ENCODE results near the gene CELF5. TPM values are rescaled to one million over a fixed set of nuclear protein-coding genes. Genes with fewer than 3 reads are reported as not detected.

CELF5 gene
- total RNA-seq, 2 donors from 2014 or later, result 0.36 to 0.80 TPM

DNA sequence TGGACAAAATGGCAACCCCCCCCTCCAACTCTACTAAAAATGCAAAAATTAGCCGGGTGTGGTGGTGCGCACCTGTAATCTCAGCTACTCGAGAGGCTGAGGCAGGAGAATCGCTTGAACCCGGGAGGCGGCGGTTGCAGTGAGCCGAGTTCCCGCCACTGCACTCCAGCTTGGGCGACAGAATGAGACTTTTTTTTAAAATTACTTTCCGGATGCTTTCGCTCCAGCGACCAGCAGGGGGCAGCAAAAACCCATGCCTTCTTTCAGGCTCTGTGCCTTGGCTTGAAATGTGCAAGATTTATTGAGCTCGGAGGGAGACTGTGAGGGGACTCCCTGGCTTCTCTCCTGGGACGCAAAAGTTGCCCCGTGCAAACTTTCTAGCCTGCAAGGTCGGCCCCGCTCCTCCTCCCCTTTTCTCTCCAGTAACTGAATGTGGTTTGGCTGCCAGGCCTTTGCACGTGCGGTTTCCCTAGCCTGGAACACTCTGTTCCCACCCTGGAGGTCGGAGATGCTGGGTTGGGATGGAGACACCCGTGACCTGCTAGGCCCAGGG is 80.5 kb downstream of the CELF5 start:
- TF ChIP-seq, protein P1, sequence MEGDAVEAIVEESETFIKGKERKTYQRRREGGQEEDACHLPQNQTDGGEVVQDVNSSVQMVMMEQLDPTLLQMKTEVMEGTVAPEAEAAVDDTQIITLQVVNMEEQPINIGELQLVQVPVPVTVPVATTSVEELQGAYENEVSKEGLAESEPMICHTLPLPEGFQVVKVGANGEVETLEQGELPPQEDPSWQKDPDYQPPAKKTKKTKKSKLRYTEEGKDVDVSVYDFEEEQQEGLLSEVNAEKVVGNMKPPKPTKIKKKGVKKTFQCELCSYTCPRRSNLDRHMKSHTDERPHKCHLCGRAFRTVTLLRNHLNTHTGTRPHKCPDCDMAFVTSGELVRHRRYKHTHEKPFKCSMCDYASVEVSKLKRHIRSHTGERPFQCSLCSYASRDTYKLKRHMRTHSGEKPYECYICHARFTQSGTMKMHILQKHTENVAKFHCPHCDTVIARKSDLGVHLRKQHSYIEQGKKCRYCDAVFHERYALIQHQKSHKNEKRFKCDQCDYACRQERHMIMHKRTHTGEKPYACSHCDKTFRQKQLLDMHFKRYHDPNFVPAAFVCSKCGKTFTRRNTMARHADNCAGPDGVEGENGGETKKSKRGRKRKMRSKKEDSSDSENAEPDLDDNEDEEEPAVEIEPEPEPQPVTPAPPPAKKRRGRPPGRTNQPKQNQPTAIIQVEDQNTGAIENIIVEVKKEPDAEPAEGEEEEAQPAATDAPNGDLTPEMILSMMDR (IDR thresholded peaks at IDR 0.05), result peak; percentile 71 to 89 (median 84)
- TF ChIP-seq POLR2A (IDR thresholded peaks at IDR 0.05) (no peak), POLR2AphosphoS5 (IDR thresholded peaks at IDR 0.05) (peak; percentile 56)
- 8% methylated on average over 22 of the region's 22 CpGs for WGBS
- intact Hi-C loops (cut with DNase I), result loop anchor here (10.0 kb wide), 1 partner anchor 310 kb away; no protein-coding TSS in a partner anchor
- no peaks in the 10 kb centered on the region for H3K9me3 ChIP-seq
- no peaks in the 10 kb centered on the region for H3K4me1 ChIP-seq (replicated peaks)
- peaks cover 2% of the 10 kb centered on the region for H3K27me3 ChIP-seq (replicated peaks; ENCODE audit: insufficient read depth)
- H3K36me3 ChIP-seq, result no peaks in the 10 kb centered on the region
- no peak overlapping the region for H3K4me3 ChIP-seq
- no peak overlapping the region for H3K27ac ChIP-seq
- DNase-seq (ENCODE audit: low spot score), result peak; percentile 45

DNA sequence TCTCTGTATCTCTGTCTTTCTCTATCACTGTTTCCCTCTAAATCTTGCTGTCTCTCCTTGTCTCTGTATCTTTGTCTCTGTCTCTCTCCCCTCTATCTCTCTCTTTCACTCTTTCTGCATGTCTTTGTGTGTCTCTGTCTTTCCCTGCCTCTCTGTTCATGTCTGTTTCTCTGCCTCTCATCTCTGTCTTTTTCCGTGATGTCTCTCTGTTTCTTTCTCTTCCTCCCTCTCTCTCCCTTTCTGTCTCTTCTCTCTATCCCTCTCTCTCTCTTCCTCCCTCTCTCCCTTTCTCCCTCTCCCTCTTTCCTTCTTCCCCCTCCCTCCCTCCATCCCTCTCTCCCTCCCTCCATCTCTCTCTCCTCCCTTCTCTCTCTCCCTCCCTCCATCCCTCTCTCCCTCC is 85.3 kb downstream of the CELF5 start:
- Histone ChIP-seq H3K4me1 (replicated peaks) (no peaks in the 10 kb centered on the region), H3K9me3 (no peaks in the 10 kb centered on the region), H3K27ac (no peak overlapping the region), H3K27me3 (replicated peaks; ENCODE audit: insufficient read depth) (peaks cover 8% of the 10 kb centered on the region), H3K4me3 (no peak overlapping the region), H3K36me3 (no peaks in the 10 kb centered on the region)
- 81% methylated on average over 1 of the region's 1 CpG for WGBS
- DNase-seq (ENCODE audit: low spot score), result no peak
- intact Hi-C loops (cut with DNase I), result loop anchor here (10.0 kb wide), 1 partner anchor 305 kb away; no protein-coding TSS in a partner anchor
- TF ChIP-seq POLR2A (IDR thresholded peaks at IDR 0.05) (no peak), POLR2AphosphoS5 (IDR thresholded peaks at IDR 0.05) (no peak)
- TF ChIP-seq, protein P1 (IDR thresholded peaks at IDR 0.05), result no peak

DNA sequence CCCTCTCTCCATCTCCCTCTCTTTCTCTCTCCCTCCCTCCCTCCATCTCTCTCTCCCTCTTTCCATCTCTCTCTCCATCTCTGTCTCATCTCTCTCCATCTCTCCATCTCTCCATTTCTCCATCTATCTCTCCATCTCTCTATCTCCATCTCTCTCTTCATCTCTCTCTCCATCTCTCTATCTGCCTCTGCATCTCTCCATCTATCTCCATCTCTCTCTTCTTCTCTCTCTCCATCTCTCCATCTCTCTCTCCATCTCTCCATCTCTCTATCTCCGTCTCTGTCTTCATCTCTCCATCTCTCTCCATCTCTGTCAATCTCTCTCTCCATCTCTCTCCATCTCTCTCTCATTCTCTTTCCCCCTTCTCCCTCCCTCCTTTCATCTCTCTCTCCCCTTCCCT is 85.8 kb downstream of the CELF5 start:
- DNase-seq (ENCODE audit: low spot score), result no peak
- Histone ChIP-seq H3K27ac (no peak overlapping the region), H3K9me3 (no peaks in the 10 kb centered on the region), H3K27me3 (replicated peaks; ENCODE audit: insufficient read depth) (peaks cover 8% of the 10 kb centered on the region), H3K36me3 (no peaks in the 10 kb centered on the region), H3K4me3 (no peak overlapping the region), H3K4me1 (replicated peaks) (no peaks in the 10 kb centered on the region)
- 77% methylated on average over 1 of the region's 1 CpG for whole genome bisulfite sequencing
- intact Hi-C loops (cut with DNase I), result no loop called here
- TF ChIP-seq, protein P1 (IDR thresholded peaks at IDR 0.05), result no peak

DNA sequence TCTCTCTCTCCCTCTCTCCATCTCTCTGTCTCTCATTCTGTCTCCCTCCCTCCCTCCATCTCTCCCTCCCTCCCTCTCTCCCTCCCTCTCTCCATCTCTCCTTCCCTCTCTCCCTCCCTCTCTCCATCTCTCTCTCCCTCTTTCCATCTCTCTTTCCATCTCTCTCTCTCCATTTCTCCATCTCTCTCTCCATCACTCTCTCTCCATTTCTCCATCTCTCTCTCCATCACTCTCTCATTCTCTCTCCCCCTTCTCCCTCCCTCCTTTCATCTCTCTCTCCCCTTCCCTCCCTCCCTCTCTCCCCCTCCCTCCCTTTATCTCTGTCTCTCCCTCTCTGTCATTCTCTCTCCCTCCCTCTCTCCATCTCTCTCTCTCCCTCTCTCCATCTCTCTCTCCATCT is 86.2 kb downstream of the CELF5 start:
- Histone ChIP-seq H3K36me3 (no peaks in the 10 kb centered on the region), H3K4me1 (replicated peaks) (no peaks in the 10 kb centered on the region), H3K27me3 (replicated peaks; ENCODE audit: insufficient read depth) (peaks cover 8% of the 10 kb centered on the region), H3K4me3 (no peak overlapping the region), H3K9me3 (no peaks in the 10 kb centered on the region), H3K27ac (no peak overlapping the region)
- no peak for DNase-seq (ENCODE audit: low spot score)
- TF ChIP-seq POLR2AphosphoS5 (IDR thresholded peaks at IDR 0.05), result no peak
- no peak for TF ChIP-seq POLR2A (IDR thresholded peaks at IDR 0.05)
- TF ChIP-seq, protein P1 (IDR thresholded peaks at IDR 0.05), result no peak
- intact Hi-C loops (cut with DNase I), result no loop called here

DNA sequence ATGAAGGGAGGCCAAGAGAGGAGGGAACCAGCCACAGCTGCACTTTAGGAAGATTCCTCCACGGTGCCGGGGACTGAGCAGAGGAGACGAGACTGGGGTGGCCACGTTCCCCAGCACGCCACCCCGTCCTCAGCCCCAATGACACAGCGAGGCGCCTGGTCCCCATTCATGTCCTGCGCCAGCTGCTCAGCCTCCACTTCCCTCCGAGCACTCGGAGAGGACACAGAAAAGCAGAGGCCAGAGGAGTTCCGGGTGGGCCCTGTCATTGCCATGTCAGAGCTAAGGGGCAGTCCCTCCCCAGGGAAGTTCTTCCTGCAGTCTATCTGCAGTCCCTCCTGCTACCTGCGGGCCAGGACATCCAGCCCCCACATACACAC is 88.7 kb downstream of the CELF5 start:
- WGBS, result 84% methylated on average over 13 of the region's 13 CpGs
- no peak for DNase-seq (ENCODE audit: low spot score)
- TF ChIP-seq, protein P1 (IDR thresholded peaks at IDR 0.05), result no peak
- no peak for TF ChIP-seq POLR2A (IDR thresholded peaks at IDR 0.05)
- Histone ChIP-seq H3K4me3 (no peak overlapping the region), H3K27ac (no peak overlapping the region), H3K9me3 (no peaks in the 10 kb centered on the region), H3K4me1 (replicated peaks) (no peaks in the 10 kb centered on the region), H3K27me3 (replicated peaks; ENCODE audit: insufficient read depth) (peaks cover 8% of the 10 kb centered on the region), H3K36me3 (no peaks in the 10 kb centered on the region)
- intact Hi-C loops (cut with DNase I), result no loop called here
